HEK293 (cell line): Measurements from ENCODE around the gene RBM4.

ENCODE experiments used
- TCF7L2 ChIP-seq: IDR thresholded peaks from 2 replicates; pipeline ENCODE4 v1.6.1; 2011; ENCODE audit warnings: low read depth, mild to moderate bottlenecking, inconsistent platforms, low read length, moderate library complexity, borderline replicate concordance
- ZBTB1 ChIP-seq: fragments of 450-650 bp; formaldehyde crosslinking; IDR thresholded peaks from 2 replicates; pipeline ENCODE4 v1.5.1; 2016; ENCODE audit warnings: missing biosample characterization, missing genetic modification characterization
- ZBTB8A ChIP-seq: fragments of 450-650 bp; formaldehyde crosslinking; IDR thresholded peaks from 2 replicates; pipeline ENCODE4 v1.5.1; 2016; ENCODE audit warnings: missing biosample characterization, missing genetic modification characterization
- ZEB2 ChIP-seq: fragments of 450-650 bp; formaldehyde crosslinking; IDR thresholded peaks from 2 replicates; pipeline ENCODE4 v1.5.1; 2016; ENCODE audit warnings: missing biosample characterization, missing genetic modification characterization
- ZNF146 ChIP-seq: fragments of 450-650 bp; formaldehyde crosslinking; IDR thresholded peaks from 2 replicates; pipeline ENCODE4 v1.5.1; 2016; ENCODE audit warnings: missing biosample characterization, missing genetic modification characterization
- ZNF169 ChIP-seq: fragments of 450-650 bp; formaldehyde crosslinking; IDR thresholded peaks from 2 replicates; pipeline ENCODE4 v1.5.1; 2016; ENCODE audit warnings: missing biosample characterization, missing genetic modification characterization
- ZNF76 ChIP-seq: fragments of 450-650 bp; formaldehyde crosslinking; IDR thresholded peaks from 2 replicates; pipeline ENCODE4; 2016; ENCODE audit warnings: low read depth, missing biosample characterization, missing genetic modification characterization, borderline replicate concordance
- TF ChIP-seq, protein P1 (sequence below): fragments of 450-650 bp; formaldehyde crosslinking; IDR thresholded peaks from 2 replicates; pipeline ENCODE4 v1.5.1; 2016; ENCODE audit warnings: missing biosample characterization, missing genetic modification characterization
- TF ChIP-seq, protein P2 (sequence below): fragments of 450-650 bp; formaldehyde crosslinking; IDR thresholded peaks from 2 replicates; pipeline ENCODE4 v1.5.1; 2016; ENCODE audit warnings: missing biosample characterization, missing genetic modification characterization
- TF ChIP-seq, protein P3 (sequence below): fragments of 450-650 bp; formaldehyde crosslinking; IDR thresholded peaks from 2 replicates; pipeline ENCODE4 v1.5.1; 2016; ENCODE audit warnings: missing biosample characterization, missing genetic modification characterization
- TF ChIP-seq, protein P4 (sequence below): fragments of 450-650 bp; formaldehyde crosslinking; IDR thresholded peaks from 2 replicates; pipeline ENCODE4 v1.5.1; 2017; ENCODE audit warnings: missing biosample characterization, mild to moderate bottlenecking, missing genetic modification characterization, moderate library complexity
- TF ChIP-seq, protein P5 (sequence below): fragments of 450-650 bp; formaldehyde crosslinking; IDR thresholded peaks from 2 replicates; pipeline ENCODE4 v1.5.1; 2016; ENCODE audit warnings: missing biosample characterization, missing genetic modification characterization

DNA sequence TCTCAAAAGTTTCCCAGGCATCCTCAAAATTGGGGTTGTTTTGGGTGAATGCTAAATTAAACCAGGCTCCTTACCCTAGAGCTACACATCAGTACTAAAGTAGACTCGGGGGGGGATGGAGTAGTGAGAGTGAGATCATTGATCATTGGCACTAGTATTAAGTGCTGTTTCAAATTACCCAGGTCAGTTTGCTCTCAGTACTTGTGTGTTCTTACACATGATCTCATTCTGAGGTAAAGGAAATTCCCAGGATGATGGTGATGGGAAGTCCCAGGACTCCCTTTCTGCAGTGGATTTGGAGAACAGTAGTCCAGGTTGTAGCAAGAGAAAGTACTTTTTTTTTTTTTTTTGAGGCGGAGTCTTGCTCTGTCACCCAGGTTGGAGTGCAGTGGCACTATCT lies 12.5 kb downstream of the RBM4 start:
- TF ChIP-seq, protein P1, sequence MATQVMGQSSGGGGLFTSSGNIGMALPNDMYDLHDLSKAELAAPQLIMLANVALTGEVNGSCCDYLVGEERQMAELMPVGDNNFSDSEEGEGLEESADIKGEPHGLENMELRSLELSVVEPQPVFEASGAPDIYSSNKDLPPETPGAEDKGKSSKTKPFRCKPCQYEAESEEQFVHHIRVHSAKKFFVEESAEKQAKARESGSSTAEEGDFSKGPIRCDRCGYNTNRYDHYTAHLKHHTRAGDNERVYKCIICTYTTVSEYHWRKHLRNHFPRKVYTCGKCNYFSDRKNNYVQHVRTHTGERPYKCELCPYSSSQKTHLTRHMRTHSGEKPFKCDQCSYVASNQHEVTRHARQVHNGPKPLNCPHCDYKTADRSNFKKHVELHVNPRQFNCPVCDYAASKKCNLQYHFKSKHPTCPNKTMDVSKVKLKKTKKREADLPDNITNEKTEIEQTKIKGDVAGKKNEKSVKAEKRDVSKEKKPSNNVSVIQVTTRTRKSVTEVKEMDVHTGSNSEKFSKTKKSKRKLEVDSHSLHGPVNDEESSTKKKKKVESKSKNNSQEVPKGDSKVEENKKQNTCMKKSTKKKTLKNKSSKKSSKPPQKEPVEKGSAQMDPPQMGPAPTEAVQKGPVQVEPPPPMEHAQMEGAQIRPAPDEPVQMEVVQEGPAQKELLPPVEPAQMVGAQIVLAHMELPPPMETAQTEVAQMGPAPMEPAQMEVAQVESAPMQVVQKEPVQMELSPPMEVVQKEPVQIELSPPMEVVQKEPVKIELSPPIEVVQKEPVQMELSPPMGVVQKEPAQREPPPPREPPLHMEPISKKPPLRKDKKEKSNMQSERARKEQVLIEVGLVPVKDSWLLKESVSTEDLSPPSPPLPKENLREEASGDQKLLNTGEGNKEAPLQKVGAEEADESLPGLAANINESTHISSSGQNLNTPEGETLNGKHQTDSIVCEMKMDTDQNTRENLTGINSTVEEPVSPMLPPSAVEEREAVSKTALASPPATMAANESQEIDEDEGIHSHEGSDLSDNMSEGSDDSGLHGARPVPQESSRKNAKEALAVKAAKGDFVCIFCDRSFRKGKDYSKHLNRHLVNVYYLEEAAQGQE (tag by site-specific recombination), result no peak
- TF ChIP-seq, protein P2, sequence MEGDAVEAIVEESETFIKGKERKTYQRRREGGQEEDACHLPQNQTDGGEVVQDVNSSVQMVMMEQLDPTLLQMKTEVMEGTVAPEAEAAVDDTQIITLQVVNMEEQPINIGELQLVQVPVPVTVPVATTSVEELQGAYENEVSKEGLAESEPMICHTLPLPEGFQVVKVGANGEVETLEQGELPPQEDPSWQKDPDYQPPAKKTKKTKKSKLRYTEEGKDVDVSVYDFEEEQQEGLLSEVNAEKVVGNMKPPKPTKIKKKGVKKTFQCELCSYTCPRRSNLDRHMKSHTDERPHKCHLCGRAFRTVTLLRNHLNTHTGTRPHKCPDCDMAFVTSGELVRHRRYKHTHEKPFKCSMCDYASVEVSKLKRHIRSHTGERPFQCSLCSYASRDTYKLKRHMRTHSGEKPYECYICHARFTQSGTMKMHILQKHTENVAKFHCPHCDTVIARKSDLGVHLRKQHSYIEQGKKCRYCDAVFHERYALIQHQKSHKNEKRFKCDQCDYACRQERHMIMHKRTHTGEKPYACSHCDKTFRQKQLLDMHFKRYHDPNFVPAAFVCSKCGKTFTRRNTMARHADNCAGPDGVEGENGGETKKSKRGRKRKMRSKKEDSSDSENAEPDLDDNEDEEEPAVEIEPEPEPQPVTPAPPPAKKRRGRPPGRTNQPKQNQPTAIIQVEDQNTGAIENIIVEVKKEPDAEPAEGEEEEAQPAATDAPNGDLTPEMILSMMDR (tag by site-specific recombination), result no peak
- TF ChIP-seq, protein P3, sequence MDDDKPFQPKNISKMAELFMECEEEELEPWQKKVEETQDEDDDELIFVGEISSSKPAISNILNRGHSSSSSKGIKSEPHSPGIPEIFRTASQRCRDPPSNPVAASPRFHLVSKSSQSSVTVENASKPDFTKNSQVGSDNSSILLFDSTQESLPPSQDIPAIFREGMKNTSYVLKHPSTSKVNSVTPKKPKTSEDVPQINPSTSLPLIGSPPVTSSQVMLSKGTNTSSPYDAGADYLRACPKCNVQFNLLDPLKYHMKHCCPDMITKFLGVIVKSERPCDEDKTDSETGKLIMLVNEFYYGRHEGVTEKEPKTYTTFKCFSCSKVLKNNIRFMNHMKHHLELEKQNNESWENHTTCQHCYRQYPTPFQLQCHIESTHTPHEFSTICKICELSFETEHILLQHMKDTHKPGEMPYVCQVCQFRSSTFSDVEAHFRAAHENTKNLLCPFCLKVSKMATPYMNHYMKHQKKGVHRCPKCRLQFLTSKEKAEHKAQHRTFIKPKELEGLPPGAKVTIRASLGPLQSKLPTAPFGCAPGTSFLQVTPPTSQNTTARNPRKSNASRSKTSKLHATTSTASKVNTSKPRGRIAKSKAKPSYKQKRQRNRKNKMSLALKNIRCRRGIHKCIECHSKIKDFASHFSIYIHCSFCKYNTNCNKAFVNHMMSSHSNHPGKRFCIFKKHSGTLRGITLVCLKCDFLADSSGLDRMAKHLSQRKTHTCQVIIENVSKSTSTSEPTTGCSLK (tag by site-specific recombination), result no peak
- TF ChIP-seq ZEB2 (no peak), ZBTB1 (no peak), ZNF169 (tag by site-specific recombination) (no peak), ZBTB8A (tag by site-specific recombination) (no peak), ZNF76 (no peak), TCF7L2 (no peak), ZNF146 (no peak)
- TF ChIP-seq, protein P4, sequence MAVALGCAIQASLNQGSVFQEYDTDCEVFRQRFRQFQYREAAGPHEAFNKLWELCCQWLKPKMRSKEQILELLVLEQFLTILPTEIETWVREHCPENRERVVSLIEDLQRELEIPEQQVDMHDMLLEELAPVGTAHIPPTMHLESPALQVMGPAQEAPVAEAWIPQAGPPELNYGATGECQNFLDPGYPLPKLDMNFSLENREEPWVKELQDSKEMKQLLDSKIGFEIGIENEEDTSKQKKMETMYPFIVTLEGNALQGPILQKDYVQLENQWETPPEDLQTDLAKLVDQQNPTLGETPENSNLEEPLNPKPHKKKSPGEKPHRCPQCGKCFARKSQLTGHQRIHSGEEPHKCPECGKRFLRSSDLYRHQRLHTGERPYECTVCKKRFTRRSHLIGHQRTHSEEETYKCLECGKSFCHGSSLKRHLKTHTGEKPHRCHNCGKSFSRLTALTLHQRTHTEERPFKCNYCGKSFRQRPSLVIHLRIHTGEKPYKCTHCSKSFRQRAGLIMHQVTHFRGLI (tag by site-specific recombination), result no peak
- TF ChIP-seq, protein P5, sequence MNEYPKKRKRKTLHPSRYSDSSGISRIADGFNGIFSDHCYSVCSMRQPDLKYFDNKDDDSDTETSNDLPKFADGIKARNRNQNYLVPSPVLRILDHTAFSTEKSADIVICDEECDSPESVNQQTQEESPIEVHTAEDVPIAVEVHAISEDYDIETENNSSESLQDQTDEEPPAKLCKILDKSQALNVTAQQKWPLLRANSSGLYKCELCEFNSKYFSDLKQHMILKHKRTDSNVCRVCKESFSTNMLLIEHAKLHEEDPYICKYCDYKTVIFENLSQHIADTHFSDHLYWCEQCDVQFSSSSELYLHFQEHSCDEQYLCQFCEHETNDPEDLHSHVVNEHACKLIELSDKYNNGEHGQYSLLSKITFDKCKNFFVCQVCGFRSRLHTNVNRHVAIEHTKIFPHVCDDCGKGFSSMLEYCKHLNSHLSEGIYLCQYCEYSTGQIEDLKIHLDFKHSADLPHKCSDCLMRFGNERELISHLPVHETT (tag by site-specific recombination), result no peak
